ENCODE measurements around the gene PRKN.

The PRKN gene

GRCh38 chr6:161486361-161487216 is 1241.0 kb downstream of the PRKN start:
- DNase-seq (ENCODE audit: low read depth) = no peak

GRCh38 chr6:161482517-161482858 is 1245.1 kb downstream of the PRKN start:
- DNase-seq (ENCODE audit: low read depth) = no peak

- DNase-seq (ENCODE audit: low read depth) = no peak
These were observed 1245.6 kb downstream of the PRKN start for GRCh38 chr6:161481786-161482516.

- DNase-seq (ENCODE audit: low read depth) = no peak
These were observed 1247.0 kb downstream of the PRKN start for GRCh38 chr6:161480421-161481155.

GRCh38 chr6:161479376-161479775 is 1248.2 kb downstream of the PRKN start:
- no peak for DNase-seq (ENCODE audit: low read depth)

GRCh38 chr6:161477876-161478425 is 1249.6 kb downstream of the PRKN start:
- no peak for DNase-seq (ENCODE audit: low read depth)

- DNase-seq (ENCODE audit: low read depth) = no peak
These were observed 1250.9 kb downstream of the PRKN start for GRCh38 chr6:161476711-161477110.

GRCh38 chr6:161465403-161465802 is 1262.2 kb downstream of the PRKN start:
- no peak for DNase-seq (ENCODE audit: low read depth)

- no peak for DNase-seq (ENCODE audit: low read depth)
These were observed 1264.5 kb downstream of the PRKN start for GRCh38 chr6:161463071-161463470.

GRCh38 chr6:161462148-161462547 is 1265.4 kb downstream of the PRKN start:
- no peak for DNase-seq (ENCODE audit: low read depth)

- no peak for DNase-seq (ENCODE audit: low read depth)
These were observed 1268.5 kb downstream of the PRKN start for GRCh38 chr6:161459008-161459615.

GRCh38 chr6:161458201-161458951 is 1269.2 kb downstream of the PRKN start:
- no peak for DNase-seq (ENCODE audit: low read depth)

- no peak for DNase-seq (ENCODE audit: low read depth)
These were observed 1271.7 kb downstream of the PRKN start for GRCh38 chr6:161455848-161456247.

- no peak for DNase-seq (ENCODE audit: low read depth)
These were observed 1274.0 kb downstream of the PRKN start for GRCh38 chr6:161453558-161453957.

- DNase-seq (ENCODE audit: low read depth) = no peak
These were observed 1275.3 kb downstream of the PRKN start for GRCh38 chr6:161452241-161452640.

- no peak for DNase-seq (ENCODE audit: low read depth)
These were observed 1278.0 kb downstream of the PRKN start for GRCh38 chr6:161449521-161449920.

GRCh38 chr6:161446949-161447348 is 1280.6 kb downstream of the PRKN start:
- DNase-seq (ENCODE audit: low read depth) = no peak

- no peak for DNase-seq (ENCODE audit: low read depth)
These were observed 1281.2 kb downstream of the PRKN start for GRCh38 chr6:161446296-161446925.

- no peak for DNase-seq (ENCODE audit: low read depth)
These were observed 1282.4 kb downstream of the PRKN start for GRCh38 chr6:161445021-161445799.

- DNase-seq (ENCODE audit: low read depth) = no peak
These were observed 1283.1 kb downstream of the PRKN start for GRCh38 chr6:161444464-161444863.

Measured in HS-27A (cell line).